ENCODE data around the gene KCNAB1.
"Not testable (repeated sequence)": the region's sequence is repeated elsewhere in the genome, so short reads cannot be mapped to it uniquely, and the experiment has no call there.

KCNAB1 gene

DNA sequence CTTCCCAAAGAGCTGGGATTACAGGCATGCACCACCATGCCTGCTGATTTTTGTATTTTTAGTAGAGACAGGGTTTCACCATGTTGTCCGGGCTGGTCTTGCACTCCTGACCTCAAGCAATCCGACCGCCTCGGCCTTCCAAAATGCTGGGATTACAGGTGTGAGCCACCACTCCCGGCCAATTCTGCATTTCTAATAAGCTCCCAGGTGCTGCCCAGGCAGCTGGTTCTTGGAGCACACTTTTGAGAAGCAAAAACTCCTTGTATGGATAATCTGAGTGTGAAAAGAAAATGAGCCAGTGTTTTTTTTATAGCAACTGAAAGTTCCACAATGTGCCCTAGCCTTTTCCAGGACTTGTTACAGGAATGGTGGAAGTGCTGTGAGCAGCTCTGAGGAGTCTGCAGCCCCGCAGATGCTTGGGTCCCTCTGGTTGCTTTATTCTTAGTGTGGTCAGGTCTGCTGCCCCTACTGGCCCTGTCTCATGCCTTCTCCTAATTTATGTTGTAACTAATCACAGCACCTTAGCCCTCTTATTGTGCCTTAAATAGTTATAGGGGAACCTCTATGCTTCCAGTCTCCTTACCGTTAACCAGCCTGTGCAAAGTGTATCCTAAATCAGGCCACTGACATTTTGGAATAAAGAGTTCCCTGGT, 13.5 kb upstream of the KCNAB1 start:
- Histone ChIP-seq H3K4me1 (ENCODE audit: insufficient read depth, low read length) (no peaks in the 10 kb centered on the region), H3K27me3 (ENCODE audit: insufficient read depth, low read length) (no peaks in the 10 kb centered on the region), H3K9me3 (ENCODE audit: insufficient read depth, low read depth, low read length) (no peaks in the 10 kb centered on the region), H3K27ac (ENCODE audit: low read depth, low read length) (no peak overlapping the region), H3K4me3 (ENCODE audit: low read length) (no peak overlapping the region), H3K36me3 (ENCODE audit: insufficient read depth, low read length) (no peaks in the 10 kb centered on the region), H3K9ac (ENCODE audit: low read depth, low read length) (no peak overlapping the region)
- WGBS = 90% methylated on average over 7 of the region's 7 CpGs

GRCh38 chr3:156107504-156107903, 12.9 kb upstream of the KCNAB1 start:
- Histone ChIP-seq H3K9ac (ENCODE audit: low read depth, low read length) (no peak overlapping the region), H3K4me1 (ENCODE audit: insufficient read depth, low read length) (no peaks in the 10 kb centered on the region), H3K4me3 (ENCODE audit: low read length) (no peak overlapping the region), H3K9me3 (ENCODE audit: insufficient read depth, low read depth, low read length) (no peaks in the 10 kb centered on the region), H3K27ac (ENCODE audit: low read depth, low read length) (no peak overlapping the region), H3K27me3 (ENCODE audit: insufficient read depth, low read length) (no peaks in the 10 kb centered on the region), H3K36me3 (ENCODE audit: insufficient read depth, low read length) (no peaks in the 10 kb centered on the region)
- 99% methylated on average over 5 of the region's 5 CpGs for WGBS

- Histone ChIP-seq H3K9ac (ENCODE audit: low read depth, low read length) (no peak overlapping the region), H3K27ac (ENCODE audit: low read depth, low read length) (no peak overlapping the region), H3K9me3 (ENCODE audit: insufficient read depth, low read depth, low read length) (no peaks in the 10 kb centered on the region), H3K4me1 (ENCODE audit: insufficient read depth, low read length) (no peaks in the 10 kb centered on the region), H3K36me3 (ENCODE audit: insufficient read depth, low read length) (no peaks in the 10 kb centered on the region), H3K27me3 (ENCODE audit: insufficient read depth, low read length) (no peaks in the 10 kb centered on the region), H3K4me3 (ENCODE audit: low read length) (no peak overlapping the region)
- 90% methylated on average over 3 of the region's 3 CpGs for WGBS
Measured at GRCh38 chr3:156108616-156109015, 11.8 kb upstream of the KCNAB1 start.

- Histone ChIP-seq H3K9ac (ENCODE audit: low read depth, low read length) (no peak overlapping the region), H3K36me3 (ENCODE audit: insufficient read depth, low read length) (no peaks in the 10 kb centered on the region), H3K27me3 (ENCODE audit: insufficient read depth, low read length) (no peaks in the 10 kb centered on the region), H3K9me3 (ENCODE audit: insufficient read depth, low read depth, low read length) (no peaks in the 10 kb centered on the region), H3K4me1 (ENCODE audit: insufficient read depth, low read length) (no peaks in the 10 kb centered on the region), H3K4me3 (ENCODE audit: low read length) (no peak overlapping the region), H3K27ac (ENCODE audit: low read depth, low read length) (no peak overlapping the region)
- WGBS = 93% methylated on average over 9 of the region's 9 CpGs
Measured at GRCh38 chr3:156109989-156110388, 10.4 kb upstream of the KCNAB1 start.

GRCh38 chr3:156126467-156126866, 6.1 kb downstream of the KCNAB1 start:
- no peaks in the 10 kb centered on the region; the same call in 1 of the 2 replicates for H3K27me3 ChIP-seq (ENCODE audit: insufficient read depth, low read length)
- H3K36me3 ChIP-seq (ENCODE audit: insufficient read depth, low read length) = no peaks in the 10 kb centered on the region
- WGBS = 93% methylated on average over 3 of the region's 3 CpGs
- H3K4me1 ChIP-seq (ENCODE audit: insufficient read depth, low read length) = no peaks in the 10 kb centered on the region
- H3K9ac ChIP-seq (ENCODE audit: low read depth, low read length) = no peak overlapping the region
- no peaks in the 10 kb centered on the region for H3K9me3 ChIP-seq (ENCODE audit: insufficient read depth, low read depth, low read length)
- no peak overlapping the region for H3K4me3 ChIP-seq (ENCODE audit: low read length)
- no peak overlapping the region for H3K27ac ChIP-seq (ENCODE audit: low read depth, low read length)

DNA sequence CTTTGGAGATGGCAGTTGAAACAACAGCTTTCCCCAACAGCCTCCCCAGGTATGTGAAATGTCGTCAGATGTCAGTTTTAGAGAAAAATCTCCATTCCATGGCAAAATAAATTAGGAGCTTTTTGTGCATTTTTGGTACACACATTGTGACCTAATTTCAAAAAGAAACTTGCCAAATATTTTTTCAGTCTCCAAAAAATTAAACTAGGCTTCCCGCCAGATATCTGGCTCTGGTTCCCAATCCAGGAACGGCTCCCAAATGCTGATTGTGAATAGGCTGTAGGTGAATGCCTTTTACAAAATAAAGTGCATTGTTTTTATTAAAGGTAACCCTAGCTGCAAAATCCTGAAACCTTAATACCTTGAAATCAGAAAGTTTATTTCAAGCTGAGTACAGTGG, 10.9 kb downstream of the KCNAB1 start:
- Histone ChIP-seq H3K4me1 (ENCODE audit: insufficient read depth, low read length) (no peaks in the 10 kb centered on the region), H3K36me3 (ENCODE audit: insufficient read depth, low read length) (no peaks in the 10 kb centered on the region), H3K9me3 (ENCODE audit: insufficient read depth, low read depth, low read length) (no peaks in the 10 kb centered on the region), H3K27ac (ENCODE audit: low read depth, low read length) (no peak overlapping the region), H3K27me3 (ENCODE audit: insufficient read depth, low read length) (no peaks in the 10 kb centered on the region), H3K9ac (ENCODE audit: low read depth, low read length) (no peak overlapping the region), H3K4me3 (ENCODE audit: low read length) (no peak overlapping the region)
- 80% methylated on average over 3 of the region's 3 CpGs for WGBS

DNA sequence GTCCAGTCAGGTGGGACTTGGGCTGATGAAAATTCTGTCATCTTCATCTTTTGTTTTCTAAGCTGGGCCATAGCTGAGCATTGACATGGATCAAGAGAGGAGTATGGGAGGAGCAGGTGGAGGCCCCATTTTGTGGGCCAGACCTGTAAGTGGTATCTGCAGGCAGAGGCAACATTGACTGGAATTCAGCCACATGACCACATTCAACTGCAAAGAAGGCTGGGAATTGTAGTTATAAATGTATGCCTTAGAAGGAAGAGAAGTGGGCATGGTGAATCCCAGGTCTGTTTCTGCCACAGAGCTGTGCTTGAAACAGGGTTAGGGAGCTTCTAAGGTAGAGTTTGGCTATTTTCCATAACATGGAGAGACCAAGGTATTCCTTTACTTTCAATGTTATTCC, 11.4 kb downstream of the KCNAB1 start:
- H3K9ac ChIP-seq (ENCODE audit: low read depth, low read length) = no peak overlapping the region
- no peaks in the 10 kb centered on the region for H3K4me1 ChIP-seq (ENCODE audit: insufficient read depth, low read length)
- H3K9me3 ChIP-seq (ENCODE audit: insufficient read depth, low read depth, low read length) = no peaks in the 10 kb centered on the region
- no peak overlapping the region for H3K27ac ChIP-seq (ENCODE audit: low read depth, low read length)
- no peak overlapping the region for H3K4me3 ChIP-seq (ENCODE audit: low read length)
- no peaks in the 10 kb centered on the region for H3K27me3 ChIP-seq (ENCODE audit: insufficient read depth, low read length)
- H3K36me3 ChIP-seq (ENCODE audit: insufficient read depth, low read length) = no peaks in the 10 kb centered on the region

DNA sequence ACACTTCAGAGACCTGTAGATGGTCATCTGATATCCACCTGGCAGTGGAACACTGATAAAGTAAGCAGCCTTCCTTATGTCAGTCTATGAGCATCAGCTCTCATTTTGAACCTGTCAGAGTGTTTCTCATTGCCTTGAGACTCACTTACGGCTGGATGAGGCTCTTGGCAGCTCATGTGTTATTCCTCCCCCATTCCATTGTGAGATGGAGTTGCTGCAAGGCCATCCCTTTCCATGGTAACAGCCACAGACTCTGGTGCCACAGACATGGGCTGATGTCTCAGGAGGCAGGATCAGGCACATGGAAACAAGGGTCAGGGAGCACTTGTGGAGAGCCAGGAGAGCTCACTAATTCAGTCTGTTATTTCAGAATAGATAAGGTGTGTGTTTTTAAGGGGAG, 11.9 kb downstream of the KCNAB1 start:
- H3K36me3 ChIP-seq (ENCODE audit: insufficient read depth, low read length) = no peaks in the 10 kb centered on the region
- H3K27me3 ChIP-seq (ENCODE audit: insufficient read depth, low read length) = no peaks in the 10 kb centered on the region
- no peak overlapping the region for H3K4me3 ChIP-seq (ENCODE audit: low read length)
- H3K4me1 ChIP-seq (ENCODE audit: insufficient read depth, low read length) = no peaks in the 10 kb centered on the region
- no peak overlapping the region for H3K27ac ChIP-seq (ENCODE audit: low read depth, low read length)
- WGBS = 87% methylated on average over 1 of the region's 1 CpG
- H3K9me3 ChIP-seq (ENCODE audit: insufficient read depth, low read depth, low read length) = no peaks in the 10 kb centered on the region
- no peak overlapping the region for H3K9ac ChIP-seq (ENCODE audit: low read depth, low read length)

DNA sequence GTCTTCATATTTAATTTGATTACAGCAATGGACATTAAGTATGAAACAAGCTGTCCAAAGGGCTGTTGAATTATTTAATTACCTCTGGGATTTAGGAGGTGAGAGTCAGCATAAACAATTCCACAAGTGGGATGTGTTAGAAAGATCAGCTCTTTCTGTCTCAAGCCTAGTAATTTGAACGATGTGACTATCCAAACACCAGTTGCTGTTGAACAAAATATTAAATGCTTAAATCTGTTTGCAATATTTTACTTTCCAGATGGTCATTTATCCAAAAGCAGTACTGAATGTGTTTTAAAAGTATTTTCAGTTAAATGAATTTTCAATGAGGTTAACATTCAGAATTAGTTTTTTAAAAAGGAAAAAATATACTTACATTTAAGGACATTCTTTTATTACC, 12.7 kb downstream of the KCNAB1 start:
- no peaks in the 10 kb centered on the region for H3K9me3 ChIP-seq (ENCODE audit: insufficient read depth, low read depth, low read length)
- H3K9ac ChIP-seq (ENCODE audit: low read depth, low read length) = no peak overlapping the region
- WGBS = no CpG with 5 or more reads among the region's 1 CpG
- H3K36me3 ChIP-seq (ENCODE audit: insufficient read depth, low read length) = no peaks in the 10 kb centered on the region
- H3K27ac ChIP-seq (ENCODE audit: low read depth, low read length) = no peak overlapping the region
- no peaks in the 10 kb centered on the region for H3K4me1 ChIP-seq (ENCODE audit: insufficient read depth, low read length)
- no peaks in the 10 kb centered on the region for H3K27me3 ChIP-seq (ENCODE audit: insufficient read depth, low read length)
- H3K4me3 ChIP-seq (ENCODE audit: low read length) = no peak overlapping the region

GRCh38 chr3:156135921-156136638, 15.7 kb downstream of the KCNAB1 start:
- no peaks in the 10 kb centered on the region for H3K4me1 ChIP-seq (ENCODE audit: insufficient read depth, low read length)
- H3K9ac ChIP-seq (ENCODE audit: low read depth, low read length) = no peak overlapping the region
- no peaks in the 10 kb centered on the region for H3K36me3 ChIP-seq (ENCODE audit: insufficient read depth, low read length)
- 70% methylated on average over 1 of the region's 2 CpGs for WGBS
- H3K4me3 ChIP-seq (ENCODE audit: low read length) = no peak overlapping the region
- H3K27me3 ChIP-seq (ENCODE audit: insufficient read depth, low read length) = no peaks in the 10 kb centered on the region
- H3K9me3 ChIP-seq (ENCODE audit: insufficient read depth, low read depth, low read length) = no peaks in the 10 kb centered on the region
- H3K27ac ChIP-seq (ENCODE audit: low read depth, low read length) = no peak overlapping the region

DNA sequence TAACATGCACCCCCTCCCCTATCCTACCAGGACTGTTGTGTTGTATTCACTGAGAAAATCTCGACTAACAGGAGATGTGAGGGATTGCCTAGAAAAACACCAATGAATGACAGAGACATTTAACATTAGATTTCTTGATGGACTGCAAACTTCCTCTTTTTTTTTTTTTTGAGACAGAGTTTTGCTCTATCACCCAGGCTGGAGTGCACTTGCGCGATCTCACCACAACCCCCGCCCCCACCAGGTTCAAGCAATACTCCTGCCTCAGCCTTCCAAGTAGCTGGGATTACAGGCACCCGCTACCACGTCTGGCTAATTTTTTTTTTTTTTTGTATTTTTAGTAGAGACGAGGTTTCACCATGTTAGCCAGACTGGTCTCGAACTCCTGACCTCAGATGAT, 17.0 kb downstream of the KCNAB1 start:
- not testable (repeated sequence) for H3K4me3 ChIP-seq (ENCODE audit: low read length); H3K9ac ChIP-seq (ENCODE audit: low read depth, low read length); H3K9me3 ChIP-seq (ENCODE audit: insufficient read depth, low read depth, low read length); H3K27ac ChIP-seq (ENCODE audit: low read depth, low read length); H3K27me3 ChIP-seq (ENCODE audit: insufficient read depth, low read length); H3K36me3 ChIP-seq (ENCODE audit: insufficient read depth, low read length); H3K4me1 ChIP-seq (ENCODE audit: insufficient read depth, low read length)
- 89% methylated on average over 5 of the region's 8 CpGs for WGBS
